Peyer's patch (tissue), 4 donors: ENCODE measurements around the gene DCXR.

Experiments
- POLR2A ChIP-seq, 2 donors: fragments of 450-650 bp; IDR thresholded peaks; one replicate each; pipeline ENCODE4 v1.5.1; 2017; ENCODE audit warnings: antibody characterized with exemption in 2 of 2, mild to moderate bottlenecking in 2 of 2, moderate library complexity in 2 of 2
- TF ChIP-seq, protein P1 (sequence below), 6 experiments: fragments of 450-650 bp in 4 of 6; fragments of 200-600 bp in 2 of 6; sonication (generic) in 1 of 6; IDR thresholded peaks; one replicate each; pipeline ENCODE4 v1.5.1; 2017 to 2019; ENCODE audit warnings: antibody characterized with exemption in 6 of 6, mild to moderate bottlenecking in 3 of 6, moderate library complexity in 1 of 6

DNA sequence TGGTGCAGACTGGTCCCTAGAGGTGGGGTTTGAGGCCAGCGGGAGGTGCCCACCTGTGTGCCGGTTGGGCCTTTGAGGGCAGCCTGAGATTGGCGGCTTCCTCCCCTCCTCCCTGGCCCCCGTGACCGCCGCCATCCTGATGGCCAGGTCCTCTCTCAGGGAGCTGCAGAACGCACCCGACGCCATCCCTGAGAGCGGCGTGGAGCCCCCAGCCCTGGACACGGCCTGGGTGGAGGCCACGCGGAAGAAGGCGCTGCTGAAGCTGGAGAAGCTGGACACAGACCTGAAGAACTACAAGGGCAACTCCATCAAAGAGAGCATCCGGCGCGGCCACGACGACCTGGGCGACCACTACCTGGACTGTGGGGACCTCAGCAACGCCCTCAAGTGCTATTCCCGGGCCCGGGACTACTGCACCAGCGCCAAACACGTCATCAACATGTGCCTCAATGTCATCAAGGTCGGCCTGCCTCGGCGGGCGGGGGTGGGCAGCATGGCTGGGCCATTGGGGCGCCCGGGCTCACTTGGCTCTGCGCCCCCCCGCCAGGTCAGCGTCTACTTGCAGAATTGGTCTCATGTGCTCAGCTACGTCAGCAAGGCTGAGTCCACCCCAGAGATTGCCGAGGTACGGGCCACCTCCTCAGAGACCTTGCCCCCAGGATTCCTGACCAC lies 17.0 kb upstream of the DCXR start:
- TF ChIP-seq, protein P1, sequence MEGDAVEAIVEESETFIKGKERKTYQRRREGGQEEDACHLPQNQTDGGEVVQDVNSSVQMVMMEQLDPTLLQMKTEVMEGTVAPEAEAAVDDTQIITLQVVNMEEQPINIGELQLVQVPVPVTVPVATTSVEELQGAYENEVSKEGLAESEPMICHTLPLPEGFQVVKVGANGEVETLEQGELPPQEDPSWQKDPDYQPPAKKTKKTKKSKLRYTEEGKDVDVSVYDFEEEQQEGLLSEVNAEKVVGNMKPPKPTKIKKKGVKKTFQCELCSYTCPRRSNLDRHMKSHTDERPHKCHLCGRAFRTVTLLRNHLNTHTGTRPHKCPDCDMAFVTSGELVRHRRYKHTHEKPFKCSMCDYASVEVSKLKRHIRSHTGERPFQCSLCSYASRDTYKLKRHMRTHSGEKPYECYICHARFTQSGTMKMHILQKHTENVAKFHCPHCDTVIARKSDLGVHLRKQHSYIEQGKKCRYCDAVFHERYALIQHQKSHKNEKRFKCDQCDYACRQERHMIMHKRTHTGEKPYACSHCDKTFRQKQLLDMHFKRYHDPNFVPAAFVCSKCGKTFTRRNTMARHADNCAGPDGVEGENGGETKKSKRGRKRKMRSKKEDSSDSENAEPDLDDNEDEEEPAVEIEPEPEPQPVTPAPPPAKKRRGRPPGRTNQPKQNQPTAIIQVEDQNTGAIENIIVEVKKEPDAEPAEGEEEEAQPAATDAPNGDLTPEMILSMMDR (IDR thresholded peaks at IDR 0.05): no peak
- no peak for TF ChIP-seq POLR2A (IDR thresholded peaks at IDR 0.05)
